HepG2 (cell line): ENCODE results near the gene IL17C. TPM values are rescaled to one million over a fixed set of nuclear protein-coding genes. Genes with fewer than 3 reads are reported as not detected.

Experiments used
- E2F1 ChIP-seq: sonication (generic); formaldehyde crosslinking; IDR thresholded peaks from 2 replicates; pipeline ENCODE4 v1.5.0; 2020; ENCODE audit warnings: missing genetic modification reagents
- HHEX ChIP-seq: IDR thresholded peaks from 2 replicates; pipeline ENCODE4 v1.6.1; 2016; ENCODE audit warnings: control low read depth
- HOXA7 ChIP-seq: sonication (generic); formaldehyde crosslinking; IDR thresholded peaks from 2 replicates; pipeline ENCODE4 v1.8.1; 2022; ENCODE audit warnings: mild to moderate bottlenecking, missing genetic modification reagents, moderate library complexity
- KMT2B ChIP-seq: IDR thresholded peaks from 2 replicates; pipeline ENCODE4 v1.6.1; 2016; ENCODE audit warnings: missing genetic modification reagents, missing compliant biosample characterization
- MXD3 ChIP-seq: IDR thresholded peaks from 2 replicates; pipeline ENCODE4 v1.6.1; 2016; ENCODE audit warnings: mild to moderate bottlenecking, missing biosample characterization, missing genetic modification reagents
- NR2F6 ChIP-seq, 2 experiments: IDR thresholded peaks; 2 replicates each; pipeline ENCODE4 v1.6.1; 2016; ENCODE audit warnings: antibody characterized with exemption in 1 of 2, mild to moderate bottlenecking in 1 of 2
- SP5 ChIP-seq: IDR thresholded peaks from 2 replicates; pipeline ENCODE4 v1.6.1; 2016; ENCODE audit warnings: low read depth, borderline replicate concordance
- THAP9 ChIP-seq: sonication (generic); formaldehyde crosslinking; IDR thresholded peaks from 2 replicates; pipeline ENCODE4; 2020; ENCODE audit warnings: missing genetic modification reagents, mild to moderate bottlenecking, borderline replicate concordance
- ZBTB34 ChIP-seq: sonication (generic); formaldehyde crosslinking; IDR thresholded peaks from 2 replicates; pipeline ENCODE4 v1.8.0; 2022; ENCODE audit warnings: mild to moderate bottlenecking, missing genetic modification reagents
- ZBTB37 ChIP-seq: sonication (generic); formaldehyde crosslinking; IDR thresholded peaks from 2 replicates; pipeline ENCODE4 v1.4.0; 2020; ENCODE audit warnings: mild to moderate bottlenecking, missing genetic modification reagents
- ZNF180 ChIP-seq: sonication (generic); formaldehyde crosslinking; IDR thresholded peaks from 2 replicates; pipeline ENCODE4 v1.4.0; 2020; ENCODE audit warnings: low read depth, missing genetic modification reagents, borderline replicate concordance
- ZNF263 ChIP-seq: sonication (generic); formaldehyde crosslinking; IDR thresholded peaks from 2 replicates; pipeline ENCODE4 v1.4.0; 2020; ENCODE audit warnings: missing genetic modification reagents
- ZNF264 ChIP-seq: sonication (generic); formaldehyde crosslinking; IDR thresholded peaks from 2 replicates; pipeline ENCODE4 v1.4.0; 2020; ENCODE audit warnings: missing genetic modification reagents
- ZNF503 ChIP-seq: sonication (generic); formaldehyde crosslinking; IDR thresholded peaks from 2 replicates; pipeline ENCODE4 v1.4.0; 2020; ENCODE audit warnings: missing genetic modification reagents
- ZSCAN29 ChIP-seq: sonication (generic); formaldehyde crosslinking; conservative IDR thresholded peaks from 2 replicates; pipeline ENCODE4 v1.4.0; 2020; ENCODE audit warnings: mild to moderate bottlenecking, missing genetic modification reagents
- polyA plus RNA-seq, 8 experiments: library from polyadenylated mRNA; depleted of rRNA in 3 of 8; stranded (reverse) in 7 of 8; unstranded in 1 of 8; fragments of >200 nt; fragmentation: Illumina TruSeq in 4 of 8; extraction: Trizol in 4 of 8; gene quantifications; 2 replicates each; pipeline versions ENCODE4 v1.2.1 to v1.2.3, GENCODE V29; 2011 to 2016; ENCODE audit warnings: low read depth in 4 of 8, missing spikeins in 1 of 8, mixed read lengths in 1 of 8; ENCODE audit not compliant: insufficient read depth in 1 of 8
- total RNA-seq, 5 experiments: library from RNA; depleted of rRNA; stranded (reverse); fragments of >200 nt; fragmentation: Illumina TruSeq; extraction: Trizol; gene quantifications; 2 replicates each; pipeline ENCODE4 v1.2.3, GENCODE V29; 2016; ENCODE audit warnings: low read depth in 1 of 5
- TF ChIP-seq, protein P1 (sequence below): sonication (generic); formaldehyde crosslinking; IDR thresholded peaks from 2 replicates; pipeline ENCODE4 v1.4.0; 2020; ENCODE audit warnings: missing genetic modification reagents

IL17C gene
- total and polyA plus RNA-seq, 2 of the 13 experiments (the other 11 are each of a cell fraction or from before 2014, with no cell fraction given) = not detected

DNA sequence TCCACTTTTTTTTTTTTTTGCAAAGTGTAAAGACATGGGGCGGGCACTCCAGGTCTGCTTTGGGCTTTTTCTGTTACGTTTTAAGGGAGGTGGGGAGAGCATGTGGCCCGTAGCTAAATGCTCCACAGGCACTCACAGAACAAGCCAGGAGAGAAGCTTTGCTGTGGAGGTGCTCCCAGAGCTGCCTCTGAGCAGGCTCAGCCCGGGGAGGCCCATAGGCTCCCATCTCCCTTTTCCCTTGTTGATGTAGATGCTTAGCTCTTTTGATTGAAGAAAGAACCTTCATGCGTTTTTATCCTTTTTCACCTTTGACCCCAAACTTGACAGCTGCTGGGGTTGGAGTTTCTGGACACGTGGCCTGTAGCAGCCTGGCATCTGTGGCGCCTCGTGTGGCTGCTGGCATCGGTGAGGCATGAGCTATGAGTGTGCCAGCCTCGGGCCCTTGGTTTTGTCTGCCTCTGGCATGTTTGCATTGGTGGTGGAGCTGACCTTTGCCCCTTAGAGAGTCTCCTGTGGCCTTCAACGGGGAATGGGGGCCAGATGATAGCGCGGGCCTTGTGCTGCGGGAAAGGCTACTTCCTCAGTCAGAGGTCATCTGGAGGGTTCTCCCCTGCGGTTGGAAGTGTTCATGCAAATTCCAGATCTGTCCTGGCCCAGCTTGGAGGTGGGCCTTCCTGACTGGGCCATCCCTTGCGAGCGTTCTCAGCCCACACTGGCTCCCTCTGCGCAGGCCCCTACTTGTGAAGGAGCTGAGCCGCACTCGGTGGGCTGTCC, 20.0 kb upstream of the IL17C start (continued):
- TF ChIP-seq ZBTB37 (CRISPR knock-in tag) = peak; percentile 74; the same call in 1 of the 2 replicates
- peak; percentile 75; the same call in 1 of the 2 replicates for TF ChIP-seq ZNF264
- no peak for TF ChIP-seq HOXA7 (CRISPR knock-in tag)
- TF ChIP-seq, protein P1, sequence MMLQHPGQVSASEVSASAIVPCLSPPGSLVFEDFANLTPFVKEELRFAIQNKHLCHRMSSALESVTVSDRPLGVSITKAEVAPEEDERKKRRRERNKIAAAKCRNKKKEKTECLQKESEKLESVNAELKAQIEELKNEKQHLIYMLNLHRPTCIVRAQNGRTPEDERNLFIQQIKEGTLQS (CRISPR knock-in tag) = no peak
- TF ChIP-seq E2F1 (CRISPR knock-in tag) = peak; percentile 40; the same call in 1 of the 2 replicates
- peak; percentile 54; the same call in 1 of the 2 replicates for TF ChIP-seq HHEX (CRISPR knock-in tag)
- peak; percentile 58; the same call in 1 of the 2 replicates for TF ChIP-seq THAP9 (CRISPR knock-in tag)
- peak; percentile 22; the same call in 1 of the 2 replicates for TF ChIP-seq SP5 (CRISPR knock-in tag)
- peak; percentile 97 for TF ChIP-seq NR2F6 (IDR thresholded peaks at IDR 0.05)
- peak; percentile 97 for TF ChIP-seq NR2F6 (CRISPR knock-in tag; IDR thresholded peaks at IDR 0.05)
- peak; percentile 61; the same call in 1 of the 2 replicates for TF ChIP-seq MXD3
- TF ChIP-seq ZBTB34 (CRISPR knock-in tag) = peak; percentile 92
- no peak for TF ChIP-seq ZSCAN29 (CRISPR knock-in tag)
- TF ChIP-seq ZNF503 (CRISPR knock-in tag) = peak; percentile 80; the same call in 1 of the 2 replicates
- TF ChIP-seq KMT2B (CRISPR knock-in tag) = 0 out of 2 replicates have a peak, but pooled peaks have one; percentile 45
- TF ChIP-seq ZNF180 (CRISPR knock-in tag) = 0 out of 2 replicates have a peak, but pooled peaks have one; percentile 49
- peak; percentile 81 for TF ChIP-seq ZNF263
